ENCODE data around the gene FOXC1. TPM values are rescaled to one million over a fixed set of nuclear protein-coding genes. Genes with fewer than 3 reads are reported as not detected.
A peak's percentile ranks its signal among the peaks of the same experiment; 100 is the strongest.

FOXC1 gene
- total and polyA plus RNA-seq, 2 of the 13 experiments (the other 11 are each of a cell fraction or from before 2014, with no cell fraction given) = 0.44 to 0.55 TPM

- H3K27me3 ChIP-seq (ENCODE audit: control insufficient read depth in 1 of 2, insufficient read depth in 2 of 2, low read length in 2 of 2) = peaks cover 32 to 84% of the 10 kb centered on the region in 2 experiments
- no peak overlapping the region for H3K4me3 ChIP-seq (replicated peaks in 1 of 3; ENCODE audit: insufficient read depth in 1 of 3, low read depth in 2 of 3, low read length in 3 of 3)
- ChIA-PET POLR2A (no interaction called here), CTCF (ENCODE audit: low intra/inter-chr PET ratio, low total read pairs) (no interaction called here)
- no peak for ATAC-seq
- no peak overlapping the region for H3K27ac ChIP-seq (ENCODE audit: extremely low read length, insufficient read depth, low read length)
- H3K79me2 ChIP-seq (ENCODE audit: insufficient read depth, low read length) = no peaks in the 10 kb centered on the region
- in situ Hi-C loops (cut with HindIII; ENCODE audit: extremely low pct_ligation_motif_present, low pct_unique_long_range_greater_than_20kb) (loop anchor here (5.0 kb wide), 1 partner anchor 501 kb away; no protein-coding TSS in a partner anchor), intact Hi-C loops (cut with micrococcal nuclease; ENCODE audit: unreplicated experiment) (loop anchor here (2.0 kb wide), 1 partner anchor 843 kb away; no protein-coding TSS in a partner anchor)
- no TSS peak for BruUV-seq (replicated peaks)
- no peak for DNase-seq (ENCODE audit: low spot score)
- 50% methylated on average over 25 of the region's 26 CpGs for WGBS (ENCODE audit: low lambda C conversion rate)
- no peaks in the 10 kb centered on the region for H3K9me3 ChIP-seq (ENCODE audit: low read length)
- peaks cover 50% of the 10 kb centered on the region for H3K4me1 ChIP-seq (ENCODE audit: insufficient read depth, low read length)
- H2AFZ ChIP-seq (ENCODE audit: low read length) = no peak overlapping the region
- H4K20me1 ChIP-seq (ENCODE audit: insufficient read depth, low read length) = peaks cover 11% of the 10 kb centered on the region; the same call in 1 of the 2 replicates
- no peak for FAIRE-seq
- no peaks in the 10 kb centered on the region for H3K36me3 ChIP-seq (replicated peaks in 1 of 2; ENCODE audit: control insufficient read depth in 1 of 2, insufficient read depth in 2 of 2, low read length in 2 of 2)
- TF ChIP-seq RNF2 (conservative IDR thresholded peaks at IDR 0.05; ENCODE audit: low read depth) (0 out of 2 replicates have a peak, but pooled peaks have one; percentile 46), TRIM24 (CRISPR knock-in tag; IDR thresholded peaks at IDR 0.05) (no peak), KLF13 (CRISPR knock-in tag; IDR thresholded peaks at IDR 0.05) (no peak), ZNF614 (CRISPR knock-in tag; IDR thresholded peaks at IDR 0.05; ENCODE audit: borderline replicate concordance) (no peak), ZNF747 (CRISPR knock-in tag; IDR thresholded peaks at IDR 0.05; ENCODE audit: borderline replicate concordance) (no peak), GATAD2A (CRISPR knock-in tag; IDR thresholded peaks at IDR 0.05) (no peak), EZH2 (conservative IDR thresholded peaks at IDR 0.05; ENCODE audit: low read depth, low read length) (peak; percentile 96)
- no peak overlapping the region for H3K9ac ChIP-seq (ENCODE audit: insufficient read depth, low read depth, low read length)
- H3K4me2 ChIP-seq (ENCODE audit: low read depth, low read length) = peak overlapping the region; percentile 94; the same call in 1 of the 2 replicates
Observed at GRCh38 chr6:1605893-1606779, 3.6 kb upstream of the FOXC1 start.

Measured in HepG2 (cell line).